Stomach (tissue), 9 donors: ENCODE results near the gene DCLRE1C. TPM values are rescaled to one million over a fixed set of nuclear protein-coding genes. Genes with fewer than 3 reads are reported as not detected.
A peak's percentile ranks its signal among the peaks of the same experiment; 100 is the strongest.

Experiments
- DNase-seq, 2 donors: peaks; one replicate each; pipeline versions ENCODE4 v3.0.0 to v3.0.0-alpha.2; 2013 to 2019
- H3K27ac ChIP-seq, 5 donors: fragments of 200-600 bp in 4 of 5; sonication (generic) in 4 of 5; one replicate each; pipeline ENCODE4 v1.5.1; 2013 to 2019; ENCODE audit warnings: mild to moderate bottlenecking in 1 of 5, moderate library complexity in 1 of 5
- H3K27me3 ChIP-seq, 3 donors: fragments of 200-600 bp; sonication (generic); one replicate each; pipeline ENCODE4 v1.5.1; 2017 to 2019; ENCODE audit warnings: mixed run types in 1 of 3
- H3K36me3 ChIP-seq, 4 donors: fragments of 200-600 bp; sonication (generic); 1 replicate in 3 of 4; 2 replicates in 1 of 4; pipeline ENCODE4 v1.5.1; 2016 to 2019
- H3K4me1 ChIP-seq, 4 donors: fragments of 200-600 bp; sonication (generic); one replicate each; pipeline ENCODE4 v1.5.1; 2016 to 2019
- H3K4me3 ChIP-seq, 4 donors: fragments of 200-600 bp; sonication (generic) in 3 of 4; one replicate each; pipeline ENCODE4 v1.5.1; 2016 to 2019; ENCODE audit warnings: mild to moderate bottlenecking in 1 of 4
- H3K9me3 ChIP-seq, 4 donors: fragments of 200-600 bp; sonication (generic); one replicate each; pipeline ENCODE4 v1.5.1; 2016 to 2019
- EP300 ChIP-seq: sonication (generic); formaldehyde crosslinking; IDR thresholded peaks from one replicate; pipeline ENCODE4 v1.6.1; 2017; ENCODE audit warnings: antibody characterized with exemption
- POLR2A ChIP-seq, 4 donors: fragments of 450-650 bp; IDR thresholded peaks; one replicate each; pipeline ENCODE4 v1.6.1; 2016; ENCODE audit warnings: antibody characterized with exemption in 4 of 4, control low read depth in 2 of 4, mild to moderate bottlenecking in 1 of 4, moderate library complexity in 1 of 4
- POLR2AphosphoS5 ChIP-seq, 3 donors: sonication (generic); formaldehyde crosslinking; IDR thresholded peaks; one replicate each; pipeline ENCODE4 v1.6.1; 2016; ENCODE audit warnings: antibody characterized with exemption in 3 of 3
- WGBS, 5 donors: extraction: QIAGEN DNeasy Blood & Tissue Kit in 3 of 5; methylation state at CpG; one replicate each; pipeline versions ENCODE4 v1.1.5 to v1.1.7; 2013 to 2018; 5-methylcytosine and 5-hydroxymethylcytosine counted together
- intact Hi-C: fragments of 100-400 bp; cut with DNase I; formaldehyde crosslinking; loops from one replicate; pipeline ENCODE4 v1.15.1; 2023; ENCODE audit warnings: low total_unique reads
- polyA plus RNA-seq, 3 donors: library from polyadenylated mRNA; stranded (reverse); fragments of 200-250 nt; gene quantifications; one replicate each; pipeline ENCODE4 v1.2.3, GENCODE V29; 2013
- total RNA-seq, 5 donors: library from RNA; depleted of rRNA; stranded (reverse); fragments of >200 nt; gene quantifications; one replicate each; pipeline versions ENCODE4 v1.1.0 to v1.2.3, GENCODE V29; 2014 to 2016
- TF ChIP-seq, protein P1 (sequence below), 7 experiments: fragments of 450-650 bp in 4 of 7; fragments of 200-600 bp in 3 of 7; sonication (generic) in 3 of 7; IDR thresholded peaks; one replicate each; pipeline ENCODE4 v1.5.1; 2016 to 2019; ENCODE audit warnings: antibody characterized with exemption in 7 of 7, control low read depth in 2 of 7, mild to moderate bottlenecking in 1 of 7
- donor health status: healthy with polysubstance abuse.
- donor health status: Bipolar disorder and iron deficiency.
- donor health status: healthy.

Gene DCLRE1C
- total and polyA plus RNA-seq, 8 donors: 3.1 to 27.4 (median 7.7) TPM

GRCh38 chr10:14880229-14880628, 73.7 kb downstream of the DCLRE1C start:
- TF ChIP-seq POLR2AphosphoS5 (IDR thresholded peaks at IDR 0.05) (no peak), EP300 (no peak), POLR2A (IDR thresholded peaks at IDR 0.05) (no peak)
- TF ChIP-seq, protein P1, sequence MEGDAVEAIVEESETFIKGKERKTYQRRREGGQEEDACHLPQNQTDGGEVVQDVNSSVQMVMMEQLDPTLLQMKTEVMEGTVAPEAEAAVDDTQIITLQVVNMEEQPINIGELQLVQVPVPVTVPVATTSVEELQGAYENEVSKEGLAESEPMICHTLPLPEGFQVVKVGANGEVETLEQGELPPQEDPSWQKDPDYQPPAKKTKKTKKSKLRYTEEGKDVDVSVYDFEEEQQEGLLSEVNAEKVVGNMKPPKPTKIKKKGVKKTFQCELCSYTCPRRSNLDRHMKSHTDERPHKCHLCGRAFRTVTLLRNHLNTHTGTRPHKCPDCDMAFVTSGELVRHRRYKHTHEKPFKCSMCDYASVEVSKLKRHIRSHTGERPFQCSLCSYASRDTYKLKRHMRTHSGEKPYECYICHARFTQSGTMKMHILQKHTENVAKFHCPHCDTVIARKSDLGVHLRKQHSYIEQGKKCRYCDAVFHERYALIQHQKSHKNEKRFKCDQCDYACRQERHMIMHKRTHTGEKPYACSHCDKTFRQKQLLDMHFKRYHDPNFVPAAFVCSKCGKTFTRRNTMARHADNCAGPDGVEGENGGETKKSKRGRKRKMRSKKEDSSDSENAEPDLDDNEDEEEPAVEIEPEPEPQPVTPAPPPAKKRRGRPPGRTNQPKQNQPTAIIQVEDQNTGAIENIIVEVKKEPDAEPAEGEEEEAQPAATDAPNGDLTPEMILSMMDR (IDR thresholded peaks at IDR 0.05): no peak
- 51 to 68% (median 57%) methylated on average over 7 of the region's 7 CpGs for WGBS, 5 donors
- peaks cover 4 to 31% (median 25%) of the 10 kb centered on the region in 4 donors for H3K4me1 ChIP-seq
- DNase-seq: peak in 1 of 2 donors; percentile 35
- H3K9me3 ChIP-seq: no peaks in the 10 kb centered on the region
- H3K4me3 ChIP-seq: peak overlapping the region in 2 of 4 donors; percentile 93 to 98
- intact Hi-C loops: no loop called here
- H3K36me3 ChIP-seq: no peaks in the 10 kb centered on the region
- H3K27me3 ChIP-seq: no peaks in the 10 kb centered on the region
- no peak overlapping the region for H3K27ac ChIP-seq

GRCh38 chr10:14879928-14880193, 74.0 kb downstream of the DCLRE1C start:
- 1 to 4% (median 3%) methylated on average over 5 of the region's 5 CpGs for WGBS, 5 donors
- Histone ChIP-seq H3K36me3 (no peaks in the 10 kb centered on the region), H3K27me3 (no peaks in the 10 kb centered on the region), H3K4me1 (peaks cover 4 to 31% (median 25%) of the 10 kb centered on the region in 4 donors), H3K9me3 (no peaks in the 10 kb centered on the region), H3K27ac (peak overlapping the region in 1 of 5 donors; percentile 95), H3K4me3 (peak overlapping the region in 3 of 4 donors; percentile 69 to 98 (median 93))
- no peak for DNase-seq
- intact Hi-C loops: no loop called here
- no peak for TF ChIP-seq POLR2AphosphoS5 (IDR thresholded peaks at IDR 0.05)
- no peak for TF ChIP-seq EP300
- TF ChIP-seq POLR2A (IDR thresholded peaks at IDR 0.05): no peak
- TF ChIP-seq, protein P1 (IDR thresholded peaks at IDR 0.05): no peak

DNA sequence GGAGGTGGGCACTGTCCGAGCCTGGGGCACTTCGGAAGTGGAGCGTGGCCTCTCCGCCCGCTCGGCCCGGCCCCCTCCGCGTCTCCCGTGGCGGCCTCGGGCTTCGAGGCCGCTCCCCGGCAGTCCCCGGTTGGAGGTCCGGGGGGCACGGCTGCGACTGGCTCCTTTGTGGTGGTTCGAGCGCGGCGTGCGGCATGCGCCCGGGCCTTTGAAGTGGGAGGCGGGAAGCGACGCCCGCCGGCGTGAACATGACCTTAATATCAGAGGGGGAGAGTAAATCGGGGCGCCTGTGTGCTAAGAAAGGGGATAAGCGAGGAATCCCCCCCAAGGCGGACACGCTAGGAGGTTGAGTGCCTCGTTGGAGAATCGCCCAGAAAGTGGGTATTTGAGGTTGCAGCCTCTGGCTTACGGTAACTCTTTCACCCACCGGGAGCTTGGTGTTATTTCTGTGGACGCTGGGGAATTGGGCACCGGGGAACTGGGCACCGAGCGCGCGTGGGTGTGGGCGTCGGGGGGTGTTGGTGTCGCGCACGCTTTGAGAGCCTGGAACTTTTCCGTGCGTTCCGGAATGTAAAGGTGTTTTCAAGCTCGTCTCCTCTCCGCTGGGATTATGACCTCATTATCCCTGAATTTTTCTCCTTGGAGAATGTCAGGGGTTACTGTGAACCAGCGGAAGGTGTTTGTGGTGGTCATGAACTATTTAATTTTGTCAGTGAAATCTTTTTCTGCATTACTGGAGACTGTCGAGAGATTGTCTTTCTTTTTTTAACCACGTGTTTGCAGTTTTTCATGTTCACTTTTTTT, 74.6 kb downstream of the DCLRE1C start:
- Histone ChIP-seq H3K9me3 (no peaks in the 10 kb centered on the region), H3K27me3 (no peaks in the 10 kb centered on the region), H3K4me3 (peak overlapping the region; percentile 69 to 98 (median 94)), H3K36me3 (no peaks in the 10 kb centered on the region), H3K4me1 (peaks cover 4 to 31% (median 25%) of the 10 kb centered on the region in 4 donors), H3K27ac (peak overlapping the region; percentile 92 to 96 (median 95))
- intact Hi-C loops: no loop called here
- peak in 1 of 2 donors; percentile 71 for DNase-seq
- TF ChIP-seq, protein P1 (IDR thresholded peaks at IDR 0.05): no peak
- no peak for TF ChIP-seq EP300
- TF ChIP-seq POLR2AphosphoS5 (IDR thresholded peaks at IDR 0.05): no peak
- no peak for TF ChIP-seq POLR2A (IDR thresholded peaks at IDR 0.05)
- 0% methylated on average over 23 to 60 of the region's 60 CpGs for WGBS, 5 donors

- Histone ChIP-seq H3K27ac (peak within 1 kb of the TSS; percentile 92 to 96 (median 95)), H3K4me3 (peak within 1 kb of the TSS; percentile 69 to 98 (median 94)), H3K27me3 (no peaks in the 10 kb centered on the region), H3K36me3 (no peaks in the 10 kb centered on the region), H3K9me3 (no peaks in the 10 kb centered on the region), H3K4me1 (peaks cover 4 to 31% (median 25%) of the 10 kb centered on the region in 4 donors)
- intact Hi-C loops: no loop called here
- peak; percentile 97 to 99 for DNase-seq
- TF ChIP-seq POLR2AphosphoS5 (IDR thresholded peaks at IDR 0.05): peak; percentile 29 to 89 (median 88)
- TF ChIP-seq, protein P1 (IDR thresholded peaks at IDR 0.05): no peak
- 0 to 1% (median 0%) methylated on average over 7 to 102 of the region's 102 CpGs for WGBS, 5 donors
Measured at GRCh38 chr10:14878266-14879123, 75.4 kb downstream of the DCLRE1C start, which contains the start of gene SUV39H2. SUV39H2 (plus strand) TSS chr10:14878866; CDS start chr10:14878889, 23 bp downstream.
